ENCODE results near the gene ELAPOR2.
A peak's percentile ranks its signal among the peaks of the same experiment; 100 is the strongest.

GRCh38 chr7:87059525-87060287 lies at the start of gene ELAPOR2:
- no peak for TF ChIP-seq EP300 (IDR thresholded peaks at IDR 0.05)
- TF ChIP-seq CTCF (IDR thresholded peaks at IDR 0.05) = peak in 5 of 6 experiments; percentile 47 to 77 (median 69)
- TF ChIP-seq POLR2A (IDR thresholded peaks at IDR 0.05) = peak in 1 of 4 donors; percentile 76
